Limb (tissue), 2 donors: ENCODE data around the gene SDK1.
"Not testable (repeated sequence)": the region's sequence is repeated elsewhere in the genome, so short reads cannot be mapped to it uniquely, and the experiment has no call there.

Experiments
- DNase-seq, 2 donors: peaks; one replicate each; pipeline ENCODE4 v3.0.0-alpha.2; 2016; ENCODE audit errors: extremely low spot score in 2 of 2

Gene SDK1

DNA sequence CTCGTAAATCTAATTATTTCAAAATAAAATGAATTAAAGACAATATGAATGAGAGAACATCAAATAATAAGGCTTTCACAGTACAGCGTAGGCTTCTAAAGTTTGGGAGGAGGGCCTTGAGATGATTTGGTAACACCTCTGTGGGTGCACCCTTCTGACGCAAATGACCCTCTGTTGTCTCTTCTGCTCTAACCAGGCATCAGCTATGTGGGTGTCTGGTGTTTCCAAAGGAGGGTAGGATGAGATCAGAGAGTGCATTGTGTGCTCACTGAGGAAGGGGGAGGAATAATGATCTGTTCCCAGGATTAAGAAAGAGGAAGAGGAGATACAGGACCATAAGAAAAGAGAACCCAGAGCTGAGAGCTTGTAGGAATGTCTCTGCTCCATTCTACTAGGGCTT is 420.4 kb downstream of the SDK1 start:
- DNase-seq = no peak

DNA sequence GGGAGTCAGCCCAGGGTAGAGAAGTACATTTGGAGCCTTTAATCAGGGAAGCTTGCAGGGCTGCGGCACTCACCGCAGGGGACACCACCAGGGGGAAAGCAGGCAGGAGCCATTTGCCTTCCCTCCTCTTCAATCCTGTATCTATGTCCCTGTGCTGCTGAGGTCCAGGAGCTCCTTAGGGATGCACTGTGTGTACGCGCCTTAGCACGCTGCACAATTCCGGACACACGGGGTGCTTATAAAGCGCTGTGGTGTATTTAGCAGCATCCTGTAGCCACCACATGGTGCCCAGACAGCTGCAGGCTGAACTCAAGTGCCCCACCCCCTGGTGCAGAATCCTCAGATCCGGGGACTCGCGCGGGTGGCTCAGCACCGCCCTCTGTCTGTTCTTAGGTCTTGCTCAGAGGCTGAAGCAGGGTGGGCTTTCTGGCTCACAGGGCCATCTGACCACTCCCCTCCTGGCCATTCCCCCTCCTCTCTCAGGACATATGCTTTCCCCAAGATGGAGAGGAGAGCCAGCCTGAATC is 421.4 kb downstream of the SDK1 start:
- DNase-seq = peak in 1 of 2 donors; percentile 54

DNA sequence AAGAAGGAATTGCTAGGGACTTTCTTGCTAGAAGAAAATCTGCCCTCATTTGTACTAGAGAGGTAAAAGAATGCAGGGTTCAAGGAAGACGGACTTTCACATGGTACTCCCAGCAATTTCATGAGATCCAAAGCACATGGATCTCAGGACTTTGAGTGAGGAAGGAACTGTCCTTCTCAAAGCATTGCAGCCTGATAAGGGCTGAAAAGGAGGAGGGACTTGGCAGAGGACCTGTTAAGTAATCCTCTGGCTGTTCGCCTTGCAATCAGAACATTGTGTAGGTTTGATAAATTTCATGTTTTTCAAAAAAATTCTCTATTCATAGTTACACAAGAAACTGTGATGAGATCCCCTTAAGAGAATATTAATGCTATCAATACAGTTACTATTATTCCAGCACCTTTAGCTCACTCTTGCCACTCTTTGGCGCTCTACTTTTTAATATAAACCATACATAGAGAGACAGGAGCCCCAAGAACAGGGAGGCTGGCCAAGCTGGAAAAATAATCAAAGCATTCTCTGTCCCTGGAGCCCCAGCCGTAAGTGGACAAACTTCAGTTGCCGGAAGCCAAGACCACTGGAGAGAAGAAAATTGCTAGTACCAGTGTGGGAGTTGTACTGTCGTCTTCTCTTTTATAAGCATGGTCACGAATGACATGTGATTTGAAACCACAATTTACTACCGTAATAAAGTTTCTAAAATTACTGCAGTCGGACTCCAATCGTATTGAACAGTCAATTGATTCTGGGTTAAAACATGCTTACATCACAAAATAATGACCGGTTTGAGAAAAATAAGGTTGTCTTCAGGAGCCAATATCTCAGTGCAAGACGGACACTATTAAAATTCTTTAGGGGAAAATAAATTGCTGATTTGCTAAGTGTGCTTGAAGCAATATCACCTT is 424.4 kb downstream of the SDK1 start:
- DNase-seq = peak in 1 of 2 donors; percentile 33

DNA sequence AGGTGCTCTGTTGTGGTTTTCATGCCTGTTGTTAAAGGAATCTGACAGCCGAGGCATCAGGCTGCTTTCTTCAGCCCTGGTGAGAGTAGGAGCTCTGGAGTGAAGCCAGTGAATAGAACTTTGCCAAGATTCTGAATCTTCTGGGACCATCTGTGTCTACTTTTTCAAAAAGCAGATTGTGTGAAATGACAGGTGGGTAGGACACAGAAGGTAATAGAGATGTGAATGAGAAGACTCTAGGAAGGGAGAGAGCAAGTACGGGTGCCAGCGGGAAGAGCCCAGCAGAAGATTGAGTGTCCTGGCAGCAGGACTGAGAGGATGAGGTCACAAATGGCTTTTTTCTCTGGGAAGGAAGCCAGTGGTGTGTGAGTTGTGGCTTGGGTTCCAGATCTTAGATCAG is 429.2 kb downstream of the SDK1 start:
- DNase-seq = peak; percentile 46 to 76

DNA sequence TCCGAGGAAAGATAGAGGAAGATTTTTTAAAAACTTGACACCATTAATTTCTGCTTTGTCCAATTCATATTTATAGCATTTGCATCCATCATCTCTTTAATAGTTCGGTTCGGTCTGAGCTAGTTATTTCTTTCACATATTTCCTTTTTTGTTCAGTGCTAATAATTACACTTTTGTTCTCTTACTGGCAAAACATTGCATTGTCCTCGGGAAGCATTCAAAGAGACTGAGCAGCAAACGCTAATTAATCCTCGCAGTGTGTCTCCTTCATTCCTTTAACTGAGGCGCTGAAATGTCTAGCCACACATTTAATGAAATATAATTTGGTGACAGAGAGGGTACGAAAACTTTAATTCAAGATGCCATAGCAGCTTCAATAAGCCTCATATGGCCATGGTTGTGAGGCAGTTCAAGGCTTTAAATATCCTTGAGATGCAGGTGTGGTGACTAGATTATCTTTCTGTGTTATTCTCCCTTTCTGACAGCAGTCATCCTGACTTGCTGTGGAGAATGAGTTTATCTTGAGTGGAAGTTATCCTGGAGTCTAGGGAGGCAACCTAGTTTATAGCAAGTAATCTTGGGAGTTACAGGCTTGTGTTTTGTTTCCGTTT is 431.4 kb downstream of the SDK1 start:
- DNase-seq = no peak

DNA sequence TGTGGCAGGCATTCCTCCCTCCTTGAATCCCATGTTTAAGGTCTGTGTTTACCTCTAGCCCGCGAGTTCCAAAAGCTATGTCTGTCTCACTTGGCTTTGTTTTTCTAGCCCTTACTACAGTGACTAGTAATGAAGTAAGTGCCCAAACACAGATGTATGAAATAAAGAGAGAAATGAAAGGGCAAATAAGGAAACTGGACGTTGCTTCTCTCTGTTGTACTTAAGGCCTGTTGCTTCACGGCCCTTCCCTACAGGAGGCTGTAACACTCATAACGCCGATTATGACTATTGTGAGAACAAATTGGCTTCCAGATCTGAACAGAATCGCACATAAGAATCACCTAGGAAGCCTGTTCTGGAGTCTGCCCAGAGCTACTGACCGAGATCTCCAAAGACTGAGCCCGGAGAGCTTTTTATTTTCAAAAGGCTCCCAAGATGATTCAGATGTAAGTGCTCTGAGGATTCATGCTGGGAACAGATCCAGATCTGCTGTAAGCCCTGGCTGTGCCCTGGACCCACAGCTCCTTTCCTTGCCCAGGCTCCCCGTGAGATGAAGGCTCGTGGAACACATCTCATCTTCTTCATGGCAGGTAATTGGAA is 432.6 kb downstream of the SDK1 start:
- no peak for DNase-seq

DNA sequence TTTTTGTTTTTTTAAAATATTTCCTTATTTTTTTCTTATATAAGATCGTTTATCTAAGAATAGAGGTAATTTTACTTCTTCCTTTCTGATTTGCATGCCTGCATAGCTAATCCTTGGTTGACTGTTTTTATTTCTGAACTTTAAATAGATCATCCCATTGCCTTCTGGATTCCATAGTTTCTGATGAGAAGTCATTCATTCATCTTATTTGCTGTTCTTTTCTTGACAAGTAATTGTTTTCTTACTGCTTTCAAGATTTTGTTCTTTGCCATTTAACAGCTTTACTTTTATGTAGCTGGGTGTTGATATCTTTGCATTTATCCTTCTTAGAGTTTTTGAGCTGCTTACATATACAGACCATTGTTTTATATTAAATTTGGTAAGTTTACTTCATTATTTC is 437.9 kb downstream of the SDK1 start:
- no peak for DNase-seq

DNA sequence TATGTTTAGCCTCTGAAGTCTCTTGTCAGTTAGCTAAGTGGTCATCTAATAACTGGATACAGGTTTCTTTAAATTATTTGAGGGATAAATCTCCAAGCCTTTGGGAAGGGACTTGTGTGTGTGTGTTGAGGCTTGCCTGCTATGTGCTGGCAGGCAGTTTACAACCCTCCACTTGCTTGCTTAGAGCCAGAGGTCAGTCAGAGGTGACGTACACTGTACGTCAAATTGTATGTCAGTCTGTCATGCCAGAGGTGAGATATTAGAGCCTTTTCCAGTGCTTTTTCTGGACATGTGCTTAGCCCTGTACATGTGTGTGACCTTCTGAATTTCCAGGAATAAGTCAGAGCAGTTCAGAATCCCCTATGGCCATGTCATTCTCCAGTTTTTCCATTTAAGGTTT is 438.9 kb downstream of the SDK1 start:
- no peak for DNase-seq

DNA sequence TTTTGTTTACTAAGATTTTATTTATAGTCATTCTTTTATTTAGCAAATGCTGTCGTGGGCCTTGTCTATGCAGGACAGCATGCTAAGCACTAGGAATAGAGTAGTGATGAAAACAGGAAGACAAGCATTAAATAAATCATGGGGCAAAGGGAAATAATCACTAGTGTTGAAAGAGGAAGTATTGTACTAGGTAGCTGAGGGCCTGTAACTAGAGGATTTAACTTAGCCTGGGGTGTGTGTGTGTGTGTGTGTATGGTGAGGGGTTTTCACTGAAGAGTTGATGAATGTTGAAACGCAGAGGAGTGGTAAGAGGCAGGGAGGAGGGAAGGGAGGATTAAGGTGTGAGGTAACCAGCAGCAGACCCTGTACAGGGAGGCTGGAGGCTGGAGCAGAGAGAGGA is 446.4 kb downstream of the SDK1 start:
- no peak for DNase-seq

DNA sequence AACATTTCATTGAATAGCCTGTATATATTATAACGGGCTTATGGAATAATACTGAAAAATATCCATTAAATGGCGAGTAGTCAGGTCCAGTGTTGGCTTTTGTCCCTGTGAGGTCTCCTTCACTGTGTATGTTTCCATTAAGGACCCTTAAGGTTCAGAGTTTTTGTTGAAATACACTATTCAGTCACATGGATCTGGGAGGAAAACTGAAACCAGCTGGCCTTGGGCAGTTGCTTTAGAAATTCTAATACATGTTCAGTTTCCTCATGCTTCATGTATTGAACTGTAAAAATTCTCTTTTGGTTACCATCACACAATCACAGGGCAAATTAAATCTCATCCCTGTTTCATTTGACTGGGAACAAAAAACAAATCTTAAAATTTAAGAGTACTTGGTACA is 447.3 kb downstream of the SDK1 start:
- DNase-seq = no peak

DNA sequence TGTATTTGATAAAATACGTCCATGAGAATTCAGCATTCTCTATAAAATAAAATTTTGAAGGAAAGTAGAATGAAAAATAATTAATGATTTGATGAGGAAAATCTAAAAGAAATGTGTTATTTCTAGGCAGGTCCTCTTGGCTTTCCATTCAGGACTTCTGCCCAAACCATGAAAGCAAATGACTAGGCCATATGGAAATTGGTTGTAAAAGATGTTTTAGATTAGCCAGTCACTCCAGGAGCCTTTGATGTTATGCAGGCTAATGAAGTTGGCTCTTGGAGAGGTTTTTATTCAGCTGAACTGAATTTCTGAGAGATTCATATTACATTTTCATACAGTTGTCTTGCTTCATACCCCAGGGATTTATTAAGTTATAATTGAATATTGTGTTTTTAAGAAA is 452.8 kb downstream of the SDK1 start:
- peak in 1 of 2 donors; percentile 24 for DNase-seq

DNA sequence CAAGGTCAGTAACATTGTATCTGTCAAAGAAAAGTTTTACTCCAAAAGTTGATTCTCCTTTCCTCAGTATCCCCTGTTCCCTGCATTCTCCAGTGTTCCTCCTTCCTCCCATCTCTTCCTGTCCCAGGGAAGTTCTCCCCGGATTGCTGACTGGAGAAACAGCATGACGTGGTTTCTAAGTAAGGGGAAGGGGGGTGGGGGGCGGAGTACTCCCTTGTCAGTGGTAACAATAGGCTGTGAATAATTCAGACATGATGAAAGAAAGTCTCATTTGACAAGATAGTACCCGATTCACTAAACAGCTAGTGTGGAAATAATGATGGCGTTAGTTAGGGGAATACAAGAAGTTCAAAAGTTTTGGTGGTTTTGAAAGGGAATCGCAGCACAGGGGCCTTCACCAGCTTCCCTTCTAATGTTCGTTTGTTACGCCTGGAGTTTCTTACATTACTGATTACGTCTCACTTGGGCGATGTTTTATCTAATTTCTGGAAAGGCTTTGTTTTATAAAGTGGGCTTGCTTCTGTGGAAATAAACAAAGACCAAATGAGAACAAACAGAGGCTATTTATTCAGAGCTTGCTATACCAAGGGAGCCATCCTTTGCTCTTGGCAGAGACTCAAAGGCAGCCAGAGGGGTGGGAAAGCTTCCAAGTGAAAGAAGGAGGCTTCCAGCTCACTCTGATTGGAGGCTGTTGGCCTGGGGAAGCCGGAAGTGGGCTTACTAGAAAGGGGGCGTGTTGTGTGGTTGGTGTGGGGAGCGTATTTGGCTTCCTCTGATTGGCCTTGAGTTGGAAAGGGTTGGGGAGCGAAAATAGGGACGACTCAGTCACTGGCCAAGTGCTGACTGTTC is 453.7 kb downstream of the SDK1 start:
- peak; percentile 18 to 64 for DNase-seq

DNA sequence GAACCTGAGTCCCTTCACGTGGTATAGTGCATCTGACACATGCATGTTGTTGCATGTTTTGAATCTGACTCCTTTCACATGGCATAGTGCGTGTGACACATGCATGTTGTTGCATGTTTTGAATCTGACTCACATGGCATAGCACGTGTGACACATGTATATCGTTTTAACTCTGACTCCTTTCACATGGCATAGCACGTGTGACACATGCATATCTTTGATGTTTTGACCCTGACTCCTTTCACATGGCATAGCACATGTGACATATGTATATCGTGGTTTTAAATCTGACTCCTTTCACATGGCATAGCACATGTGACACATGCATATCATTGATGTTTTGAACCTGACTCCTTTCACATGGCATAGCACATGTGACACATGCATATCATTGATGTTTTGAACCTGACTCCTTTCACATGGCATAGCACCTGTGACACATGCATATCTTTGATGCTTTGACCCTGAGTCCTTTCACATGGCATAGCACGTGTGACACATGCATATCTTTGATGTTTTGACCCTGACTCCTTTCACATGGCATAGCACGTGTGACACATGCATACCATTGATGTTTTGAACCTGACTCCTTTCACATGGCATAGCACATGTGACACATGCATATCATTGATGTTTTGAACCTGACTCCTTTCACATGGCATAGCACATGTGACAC is 454.9 kb downstream of the SDK1 start:
- DNase-seq = not testable (repeated sequence)

DNA sequence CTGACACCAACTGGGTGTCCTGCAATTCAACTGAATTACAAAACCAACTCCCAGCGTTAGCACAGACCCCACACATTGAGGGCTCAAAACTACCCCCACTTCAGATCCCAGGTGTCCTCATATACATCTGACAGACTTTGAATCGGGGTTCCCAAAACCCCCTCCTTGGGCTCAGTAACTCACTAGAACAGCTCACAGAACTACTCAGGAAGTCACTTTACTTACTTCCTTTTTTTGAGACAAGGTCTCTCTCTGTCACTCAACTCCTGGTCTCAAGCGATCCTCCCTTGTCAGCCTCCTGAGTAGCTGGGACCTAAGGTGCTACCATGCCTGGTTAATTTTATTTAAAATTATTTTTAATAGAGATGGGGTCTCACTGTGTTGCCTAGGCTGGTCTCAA is 456.0 kb downstream of the SDK1 start:
- DNase-seq = no peak

DNA sequence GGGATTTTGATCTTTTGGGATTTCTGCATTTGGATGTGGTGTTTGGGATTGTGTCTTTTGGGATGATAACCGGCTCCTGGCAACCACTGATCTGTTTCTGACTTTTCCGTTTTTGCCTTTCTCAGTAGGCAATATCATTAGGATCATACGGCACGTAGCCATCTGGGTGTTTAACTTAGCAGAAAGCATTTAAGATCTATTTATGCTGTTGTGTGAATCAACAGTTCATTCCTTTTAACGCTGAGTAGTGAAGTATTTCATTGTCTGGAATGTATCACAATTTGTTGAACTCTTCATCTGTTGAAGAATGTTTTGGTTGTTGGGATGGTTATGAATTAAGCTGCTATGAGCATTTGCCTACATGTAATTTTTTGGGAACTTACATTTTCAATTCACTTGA is 459.6 kb downstream of the SDK1 start:
- DNase-seq = no peak

DNA sequence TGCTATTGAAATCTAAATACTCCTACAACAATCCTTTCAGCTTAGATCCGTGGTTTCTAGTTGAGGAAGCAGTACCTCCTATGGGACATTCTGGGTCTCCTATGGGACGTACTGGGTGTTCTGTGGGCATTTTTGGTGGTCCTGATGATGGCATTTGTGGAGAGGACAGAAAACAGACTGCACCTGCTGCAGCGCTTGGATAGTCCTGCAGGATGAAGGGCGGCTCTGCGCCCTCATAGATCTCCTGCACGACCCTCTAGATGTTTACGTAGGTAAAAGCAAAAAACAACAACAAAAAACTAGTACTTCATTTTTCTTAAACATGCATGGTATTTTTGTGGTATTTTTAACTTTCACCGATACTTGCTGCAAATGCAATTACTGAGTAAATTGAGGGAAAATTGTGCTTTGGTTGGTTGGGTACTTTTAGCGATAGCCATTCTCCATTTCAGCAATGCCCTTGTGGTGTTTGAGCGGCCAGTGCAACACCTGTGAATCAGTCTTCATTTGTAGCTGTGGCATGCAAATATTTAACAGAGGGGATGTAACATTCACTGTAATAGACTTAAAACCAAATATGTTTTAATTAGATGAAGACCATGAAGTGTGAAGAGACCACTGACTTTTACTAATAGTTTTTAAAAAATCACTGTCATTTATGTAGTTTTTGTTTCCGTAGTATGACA is 461.2 kb downstream of the SDK1 start:
- no peak for DNase-seq

DNA sequence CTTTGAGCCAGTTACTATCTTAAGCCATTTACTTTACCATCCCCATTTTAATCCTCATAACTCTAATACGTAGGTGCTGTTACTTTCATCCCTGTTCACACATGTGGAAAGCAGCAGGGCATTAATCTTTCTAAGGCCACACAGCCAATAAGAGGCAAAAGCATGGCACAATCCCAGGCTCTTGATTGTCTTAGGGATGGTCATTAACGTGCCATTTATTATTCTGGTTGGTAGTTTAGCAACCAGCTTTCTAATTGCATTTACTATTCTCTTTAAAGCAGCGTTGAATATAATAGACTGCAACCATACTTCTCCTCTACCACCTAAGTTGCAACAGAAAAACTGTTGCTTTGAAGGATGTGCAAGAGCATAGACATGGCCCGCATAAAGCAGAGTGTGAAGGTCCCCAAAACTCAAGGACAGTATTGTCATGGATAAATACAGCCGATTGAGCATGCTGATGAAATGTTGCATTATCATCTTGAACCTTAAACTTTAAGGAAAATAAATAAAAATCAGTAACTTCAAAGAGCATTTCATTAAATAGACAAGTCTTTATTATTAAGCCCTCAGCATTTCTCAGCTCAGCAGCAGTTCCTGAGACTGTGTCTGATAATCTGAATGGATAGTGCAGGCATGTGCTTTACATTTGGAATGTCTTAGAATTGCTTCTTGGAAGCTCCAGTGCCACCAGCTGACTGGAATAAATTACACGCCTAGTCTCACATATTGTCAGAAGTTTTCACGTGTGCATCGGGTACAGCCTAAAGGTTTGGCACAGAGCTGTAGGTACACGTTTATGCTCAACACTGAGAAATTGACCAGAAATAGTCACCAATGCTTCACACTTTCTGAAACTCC is 467.1 kb downstream of the SDK1 start:
- DNase-seq = no peak

DNA sequence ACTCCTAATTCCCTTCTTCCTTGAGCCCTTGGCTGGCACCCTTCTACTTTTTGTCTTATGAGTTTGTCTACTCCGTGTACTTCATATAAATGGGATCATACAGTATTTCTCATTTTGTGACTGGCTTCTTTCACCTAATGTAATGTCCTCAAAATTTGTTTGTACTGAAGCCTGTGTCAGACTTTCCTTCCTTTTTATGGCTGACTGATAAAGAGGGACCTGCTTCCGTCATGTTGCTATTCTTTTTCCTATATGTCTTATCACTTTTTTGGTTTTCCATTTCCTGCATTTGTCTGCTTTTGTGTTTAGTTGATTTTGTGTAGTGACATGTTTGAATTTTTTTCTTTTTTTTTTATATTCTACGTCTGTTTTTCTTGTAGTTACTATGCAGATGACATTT is 470.9 kb downstream of the SDK1 start:
- DNase-seq = no peak

DNA sequence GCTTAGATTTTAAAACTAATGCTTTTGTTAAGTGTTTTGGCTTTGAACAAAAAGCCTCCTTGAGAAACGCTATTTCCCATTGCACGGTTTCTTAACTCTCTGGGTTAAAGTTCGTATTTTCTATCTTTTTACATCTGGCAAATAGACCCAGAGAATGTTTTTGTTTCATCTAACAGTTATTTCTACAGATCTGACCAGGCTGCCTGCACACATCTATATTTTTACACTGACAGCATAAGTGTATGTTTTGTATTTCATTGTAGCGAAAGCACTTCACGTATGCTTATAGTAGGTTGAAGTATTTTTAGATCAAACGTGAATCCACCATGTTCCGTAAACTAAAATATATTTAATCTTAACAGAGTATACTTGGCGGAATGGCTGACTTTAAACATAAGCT is 477.3 kb downstream of the SDK1 start:
- no peak for DNase-seq
